ENCODE data around the gene MGAT4D.

DNA sequence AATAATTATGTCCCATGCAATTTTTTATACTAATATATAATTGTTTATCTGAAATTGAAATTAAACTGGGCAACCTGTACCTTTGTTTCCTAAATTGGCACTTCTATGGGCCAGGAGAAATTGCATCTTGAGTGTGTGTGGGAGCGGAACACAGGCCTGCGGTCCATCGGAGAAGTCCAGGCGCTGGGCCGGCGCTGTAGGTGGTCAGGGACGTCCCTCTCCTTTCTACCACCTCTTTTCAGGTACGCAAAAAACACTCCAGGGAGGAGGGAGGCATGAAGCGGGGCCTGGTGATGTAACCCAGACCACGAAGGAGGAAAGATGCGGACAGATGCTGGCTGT lies 717 bp downstream of the MGAT4D start:
- TF ChIP-seq, protein P1, sequence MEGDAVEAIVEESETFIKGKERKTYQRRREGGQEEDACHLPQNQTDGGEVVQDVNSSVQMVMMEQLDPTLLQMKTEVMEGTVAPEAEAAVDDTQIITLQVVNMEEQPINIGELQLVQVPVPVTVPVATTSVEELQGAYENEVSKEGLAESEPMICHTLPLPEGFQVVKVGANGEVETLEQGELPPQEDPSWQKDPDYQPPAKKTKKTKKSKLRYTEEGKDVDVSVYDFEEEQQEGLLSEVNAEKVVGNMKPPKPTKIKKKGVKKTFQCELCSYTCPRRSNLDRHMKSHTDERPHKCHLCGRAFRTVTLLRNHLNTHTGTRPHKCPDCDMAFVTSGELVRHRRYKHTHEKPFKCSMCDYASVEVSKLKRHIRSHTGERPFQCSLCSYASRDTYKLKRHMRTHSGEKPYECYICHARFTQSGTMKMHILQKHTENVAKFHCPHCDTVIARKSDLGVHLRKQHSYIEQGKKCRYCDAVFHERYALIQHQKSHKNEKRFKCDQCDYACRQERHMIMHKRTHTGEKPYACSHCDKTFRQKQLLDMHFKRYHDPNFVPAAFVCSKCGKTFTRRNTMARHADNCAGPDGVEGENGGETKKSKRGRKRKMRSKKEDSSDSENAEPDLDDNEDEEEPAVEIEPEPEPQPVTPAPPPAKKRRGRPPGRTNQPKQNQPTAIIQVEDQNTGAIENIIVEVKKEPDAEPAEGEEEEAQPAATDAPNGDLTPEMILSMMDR (IDR thresholded peaks at IDR 0.05), result no peak
- TF ChIP-seq POLR2A (IDR thresholded peaks at IDR 0.05), result no peak

All from esophagus squamous epithelium (tissue), 4 donors.